GM13976 (cell line): Measurements from ENCODE around the gene SYT17.

ENCODE experiments used
- DNase-seq: peaks from one replicate; pipeline ENCODE4 v3.0.0; 2012; ENCODE audit warnings: low spot score
- CTCF ChIP-seq: IDR thresholded peaks from 2 replicates; pipeline ENCODE4 v1.5.1; 2012; ENCODE audit warnings: borderline replicate concordance, mild to moderate bottlenecking; ENCODE audit not compliant: insufficient read depth; ENCODE audit errors: extremely low read depth, missing control alignments, control extremely low read depth
- in situ Hi-C: fragments of 300-500 bp; cut with MboI; formaldehyde crosslinking; loops from one replicate; pipeline ENCODE4 v1.12.0; 2022; ENCODE audit warnings: low sequenced_read_pairs, mixed read lengths, inconsistent platforms; ENCODE audit not compliant: unreplicated experiment

SYT17 gene

DNA sequence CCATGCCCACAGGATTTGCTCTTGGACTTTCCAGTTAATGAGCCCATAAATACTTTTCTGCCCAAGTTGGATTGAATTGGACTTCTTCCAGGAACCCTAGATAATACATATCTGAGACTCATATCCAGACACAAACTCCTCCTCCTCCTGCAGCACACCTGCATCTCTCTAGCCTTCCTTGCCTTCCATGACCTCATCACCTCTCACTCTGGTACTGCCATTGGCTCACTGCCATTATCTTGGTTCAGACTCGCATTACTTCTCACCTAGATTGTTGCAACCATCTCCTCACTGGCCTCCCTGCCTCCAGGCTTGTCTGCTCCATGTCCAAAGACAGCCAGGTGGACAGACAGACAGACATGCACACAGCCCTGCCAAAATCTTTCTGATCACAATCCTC is 4.8 kb upstream of the SYT17 start:
- in situ Hi-C loops, result no loop called here
- no peak for DNase-seq
- TF ChIP-seq CTCF, result no peak

DNA sequence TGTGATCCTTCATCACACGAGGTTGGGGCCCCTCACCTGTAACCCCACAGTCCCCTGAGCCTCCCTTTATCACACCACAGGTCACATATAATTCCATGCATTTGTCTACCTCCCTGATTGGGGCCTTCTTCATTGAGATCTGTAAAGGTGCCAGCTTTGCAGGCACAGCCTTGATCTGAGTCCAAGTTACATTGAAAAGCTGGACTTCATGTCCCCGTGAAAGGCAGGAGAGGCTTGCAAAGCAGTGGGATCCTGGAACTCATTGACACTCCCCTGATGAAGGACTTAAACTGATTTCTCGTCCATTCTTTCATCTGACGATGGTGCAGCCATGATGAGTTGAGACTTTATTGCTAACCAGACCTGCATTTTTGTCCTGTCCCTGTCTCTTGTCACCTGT is 3.8 kb upstream of the SYT17 start:
- DNase-seq, result no peak
- in situ Hi-C loops, result no loop called here
- TF ChIP-seq CTCF, result no peak

DNA sequence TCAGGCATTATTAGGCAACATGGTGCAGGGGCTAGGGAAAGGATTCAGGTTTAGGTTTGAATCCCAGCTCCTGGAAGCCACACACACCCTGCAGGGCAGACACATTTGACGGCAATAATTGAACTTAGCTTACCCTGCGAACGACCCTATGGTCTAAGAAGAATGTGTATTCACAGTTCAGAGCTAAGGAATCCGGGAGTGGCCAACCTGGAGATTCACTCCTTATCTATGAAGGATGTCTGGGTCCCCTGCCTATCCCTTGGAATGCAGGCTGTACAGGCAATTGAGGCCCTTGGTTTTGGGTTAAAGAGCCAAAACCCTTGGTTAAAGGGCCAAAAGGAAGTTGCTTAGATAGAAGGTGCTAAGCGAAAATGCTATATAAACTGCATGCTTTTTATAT is 2.9 kb upstream of the SYT17 start:
- TF ChIP-seq CTCF, result no peak
- in situ Hi-C loops, result no loop called here
- DNase-seq, result no peak

DNA sequence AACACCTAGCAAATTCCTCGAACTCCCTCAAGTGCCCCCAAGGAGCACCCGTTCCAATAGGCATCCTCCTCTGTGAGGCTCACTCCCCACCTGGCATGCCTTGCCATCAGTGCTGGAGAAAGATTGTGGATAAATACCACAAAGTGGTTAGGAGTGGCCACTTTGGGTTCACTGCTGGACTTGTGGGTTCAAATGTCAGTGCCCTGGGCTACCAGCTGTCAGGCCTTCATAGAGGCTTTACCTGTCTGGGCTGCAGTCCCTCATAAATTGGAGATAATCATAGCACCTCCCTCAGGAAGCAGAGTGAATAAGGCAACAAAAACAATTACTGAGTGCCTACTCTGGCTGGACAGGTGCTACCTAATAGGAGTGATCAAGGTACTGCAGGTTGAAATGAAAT is 1.5 kb upstream of the SYT17 start:
- DNase-seq, result no peak
- TF ChIP-seq CTCF, result peak; percentile 14
- in situ Hi-C loops, result no loop called here

GRCh38 chr16:19168371-19169081 is 486 bp downstream of the SYT17 start:
- DNase-seq, result peak; percentile 66
- no peak for TF ChIP-seq CTCF
- in situ Hi-C loops, result no loop called here

DNA sequence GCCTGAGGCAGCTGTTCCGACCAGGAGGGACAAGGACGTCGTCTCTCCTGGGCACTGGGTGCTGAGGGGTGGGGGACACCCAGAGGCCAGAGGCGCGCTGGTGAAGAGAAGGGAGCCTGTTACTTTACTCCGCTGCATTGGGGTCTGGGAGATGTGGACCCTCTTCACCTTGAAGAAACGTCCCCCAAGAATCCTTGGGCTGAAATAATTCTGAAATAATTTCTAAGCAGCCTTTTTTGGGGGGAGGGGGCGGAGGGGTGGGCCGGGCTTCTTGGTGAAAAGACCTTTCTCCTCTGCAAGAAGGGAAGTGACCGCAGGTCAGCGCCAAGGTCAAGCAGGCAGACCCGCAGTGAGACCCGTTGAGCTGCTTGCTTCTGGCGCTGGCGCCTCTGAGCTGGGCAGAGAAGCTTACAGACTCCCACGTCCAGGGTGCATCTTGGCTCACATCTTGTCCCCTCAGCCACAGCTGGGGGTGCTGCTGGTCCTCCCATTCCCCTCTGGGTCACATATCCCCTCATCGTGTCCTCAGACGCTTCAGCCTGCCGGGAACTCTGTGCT is 1.1 kb downstream of the SYT17 start:
- DNase-seq, result no peak
- in situ Hi-C loops, result no loop called here
- TF ChIP-seq CTCF, result no peak

- in situ Hi-C loops, result loop anchor here (10.0 kb wide), 1 partner anchor 205 kb away; no protein-coding TSS in a partner anchor
- TF ChIP-seq CTCF, result no peak
- no peak for DNase-seq
These were observed 2.1 kb downstream of the SYT17 start for GRCh38 chr16:19170043-19170655.
